GM19035 (cell line): ENCODE measurements around the gene FAM120AOS.
"Not testable (repeated sequence)": the region's sequence is repeated elsewhere in the genome, so short reads cannot be mapped to it uniquely, and the experiment has no call there.

Experiments
- ATAC-seq: cut with Tn5 transposase; IDR thresholded peaks from one replicate; pipeline ENCODE4 v1.9.1; 2021; ENCODE audit not compliant: unreplicated experiment

The FAM120AOS gene

GRCh38 chr9:93440896-93441580, 12.3 kb downstream of the FAM120AOS start:
- ATAC-seq = no peak

- ATAC-seq = not testable (repeated sequence)
Observed at GRCh38 chr9:93439301-93439700, 14.1 kb downstream of the FAM120AOS start.

GRCh38 chr9:93437996-93438395, 15.4 kb downstream of the FAM120AOS start:
- no peak for ATAC-seq

- no peak for ATAC-seq
Observed at GRCh38 chr9:93436655-93437407, 16.6 kb downstream of the FAM120AOS start.

GRCh38 chr9:93436218-93436617, 17.2 kb downstream of the FAM120AOS start:
- ATAC-seq = no peak

- ATAC-seq = no peak
Observed at GRCh38 chr9:93435386-93435785, 18.0 kb downstream of the FAM120AOS start.

- ATAC-seq = no peak
Observed at GRCh38 chr9:93434056-93434455, 19.3 kb downstream of the FAM120AOS start.

GRCh38 chr9:93432964-93433363, 20.4 kb downstream of the FAM120AOS start:
- ATAC-seq = no peak

- no peak for ATAC-seq
Observed at GRCh38 chr9:93431539-93432105, 21.8 kb downstream of the FAM120AOS start.

GRCh38 chr9:93427655-93428379, 25.6 kb downstream of the FAM120AOS start:
- no peak for ATAC-seq

GRCh38 chr9:93422977-93423616, 30.3 kb downstream of the FAM120AOS start:
- ATAC-seq = no peak

- no peak for ATAC-seq
Observed at GRCh38 chr9:93419023-93419422, 34.4 kb downstream of the FAM120AOS start.

- no peak for ATAC-seq
Observed at GRCh38 chr9:93417538-93417937, 35.8 kb downstream of the FAM120AOS start.

- no peak for ATAC-seq
Observed at GRCh38 chr9:93416530-93417235, 36.7 kb downstream of the FAM120AOS start.

- no peak for ATAC-seq
Observed at GRCh38 chr9:93415176-93415690, 38.1 kb downstream of the FAM120AOS start.

- no peak for ATAC-seq
Observed at GRCh38 chr9:93413530-93413929, 39.9 kb downstream of the FAM120AOS start.

GRCh38 chr9:93406371-93406770, 47.0 kb downstream of the FAM120AOS start:
- ATAC-seq = no peak

GRCh38 chr9:93398471-93398870, 54.9 kb downstream of the FAM120AOS start:
- ATAC-seq = no peak

GRCh38 chr9:93397661-93398373, 55.6 kb downstream of the FAM120AOS start:
- no peak for ATAC-seq
